ENCODE results near the gene ZNF385B.

ZNF385B gene

DNA sequence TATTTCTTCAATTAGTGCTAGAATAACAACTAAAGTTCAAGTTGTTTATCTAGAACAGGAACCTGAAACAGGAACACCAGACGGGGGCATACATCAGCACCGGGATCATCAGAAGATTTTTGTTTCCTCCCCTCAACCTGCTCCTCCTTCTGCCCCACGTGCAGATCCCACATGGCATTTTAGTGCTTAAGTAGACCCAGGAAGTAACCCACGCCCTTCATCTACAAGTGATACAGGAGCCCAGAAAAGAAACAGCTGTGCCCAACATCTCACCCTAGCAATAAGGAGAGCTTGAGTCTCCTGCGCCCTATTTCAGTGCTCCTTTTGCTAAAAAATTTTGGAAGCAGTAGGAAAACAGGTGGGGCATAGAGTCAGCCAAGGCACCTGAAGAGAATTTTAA, 5.2 kb downstream of the ZNF385B start:
- DNase-seq (ENCODE audit: low read depth in 1 of 2, low spot score in 1 of 2) = no peak

GRCh38 chr2:179855673-179856072, 5.7 kb downstream of the ZNF385B start:
- no peak for DNase-seq (ENCODE audit: low read depth in 1 of 2, low spot score in 1 of 2)

DNA sequence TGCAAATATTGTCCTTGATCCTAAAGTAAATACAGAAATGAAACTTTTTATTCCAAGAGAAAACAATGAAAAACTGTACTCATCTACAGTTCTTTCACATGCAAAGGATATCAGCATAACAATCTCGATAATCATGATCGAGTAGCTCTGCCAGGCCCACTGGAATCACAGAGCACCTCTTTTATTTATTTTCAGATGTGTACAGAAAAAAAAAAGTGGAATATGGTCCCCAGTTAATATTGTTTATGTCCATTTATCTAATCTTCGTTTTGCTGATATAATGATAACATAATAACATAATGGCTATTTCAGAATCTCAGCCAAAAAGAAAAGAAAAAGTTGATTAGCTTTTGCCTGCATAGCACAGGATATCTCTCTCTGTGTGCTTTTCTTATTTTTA, 6.5 kb downstream of the ZNF385B start:
- no peak for DNase-seq (ENCODE audit: low read depth in 1 of 2, low spot score in 1 of 2)

DNA sequence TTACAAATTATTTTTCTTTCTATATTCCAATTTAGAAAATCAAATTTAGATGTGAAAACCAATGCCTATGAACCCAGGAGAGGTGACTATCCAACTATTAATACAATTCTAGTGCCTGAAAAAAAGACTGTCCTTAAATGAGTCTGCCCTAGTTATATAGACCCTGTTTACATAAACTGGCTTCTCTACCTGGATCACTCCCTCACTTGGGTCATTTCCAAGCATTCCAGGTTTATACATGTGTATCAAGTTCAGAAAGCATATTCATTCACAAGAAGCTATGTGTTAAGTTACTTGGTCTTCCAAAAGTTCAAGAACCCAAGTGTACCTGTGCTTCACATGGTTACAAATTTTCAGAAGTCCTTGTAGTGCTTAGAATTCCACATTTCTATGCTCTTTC, 8.3 kb downstream of the ZNF385B start:
- no peak for DNase-seq (ENCODE audit: low read depth in 1 of 2, low spot score in 1 of 2)

GRCh38 chr2:179850188-179850587, 11.2 kb downstream of the ZNF385B start:
- DNase-seq (ENCODE audit: low read depth in 1 of 2, low spot score in 1 of 2) = no peak

GRCh38 chr2:179849719-179850118, 11.7 kb downstream of the ZNF385B start:
- no peak for DNase-seq (ENCODE audit: low read depth in 1 of 2, low spot score in 1 of 2)

- no peak for DNase-seq (ENCODE audit: low read depth in 1 of 2, low spot score in 1 of 2)
These were observed 17.9 kb downstream of the ZNF385B start for GRCh38 chr2:179843541-179843940.

GRCh38 chr2:179842498-179843153, 18.8 kb downstream of the ZNF385B start:
- no peak for DNase-seq (ENCODE audit: low read depth in 1 of 2, low spot score in 1 of 2)

GRCh38 chr2:179840840-179841239, 20.6 kb downstream of the ZNF385B start:
- no peak for DNase-seq (ENCODE audit: low read depth in 1 of 2, low spot score in 1 of 2)

DNA sequence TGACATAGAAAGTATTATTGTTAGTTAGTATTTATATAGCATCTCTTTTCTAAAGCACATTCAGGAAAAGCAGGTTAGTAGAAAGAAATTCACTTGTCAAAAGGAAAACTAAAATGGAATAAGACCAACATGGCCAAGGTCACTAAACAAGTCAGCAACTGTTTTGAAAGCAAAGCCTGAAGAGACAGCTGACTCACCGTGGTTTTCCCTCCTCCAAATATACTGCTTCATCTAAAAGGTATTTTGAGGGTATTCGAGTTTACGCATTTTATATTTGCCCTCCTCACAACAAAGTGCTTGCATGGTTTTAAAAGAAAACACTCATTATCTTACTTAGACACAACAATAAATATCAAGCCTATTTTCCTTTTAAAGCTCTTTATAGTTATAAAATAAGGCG, 24.0 kb downstream of the ZNF385B start:
- DNase-seq (ENCODE audit: low read depth in 1 of 2, low spot score in 1 of 2) = no peak

- DNase-seq (ENCODE audit: low read depth in 1 of 2, low spot score in 1 of 2) = no peak
These were observed 31.2 kb downstream of the ZNF385B start for GRCh38 chr2:179830043-179830787.

- DNase-seq (ENCODE audit: low read depth in 1 of 2, low spot score in 1 of 2) = no peak
These were observed 35.1 kb downstream of the ZNF385B start for GRCh38 chr2:179826297-179826696.

DNA sequence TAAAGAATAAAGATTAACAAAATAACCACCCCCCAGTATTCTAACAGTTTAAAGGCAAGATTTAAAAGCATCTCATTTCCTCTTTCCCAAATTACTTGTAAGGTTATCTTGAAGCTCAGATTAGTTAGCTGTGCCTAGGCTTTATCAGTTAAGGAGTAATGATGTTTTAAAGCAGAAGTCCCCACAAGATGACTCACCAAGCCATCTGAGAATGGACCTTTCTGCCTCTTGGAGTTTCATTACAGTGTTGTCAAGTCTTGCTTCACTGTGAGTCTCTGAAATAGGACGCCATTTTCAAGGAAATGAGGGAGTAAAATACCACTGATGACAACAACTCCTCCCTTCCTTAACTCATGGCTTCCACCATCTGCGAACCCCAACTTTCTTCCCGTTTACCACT, 35.9 kb downstream of the ZNF385B start:
- no peak for DNase-seq (ENCODE audit: low read depth in 1 of 2, low spot score in 1 of 2)

DNA sequence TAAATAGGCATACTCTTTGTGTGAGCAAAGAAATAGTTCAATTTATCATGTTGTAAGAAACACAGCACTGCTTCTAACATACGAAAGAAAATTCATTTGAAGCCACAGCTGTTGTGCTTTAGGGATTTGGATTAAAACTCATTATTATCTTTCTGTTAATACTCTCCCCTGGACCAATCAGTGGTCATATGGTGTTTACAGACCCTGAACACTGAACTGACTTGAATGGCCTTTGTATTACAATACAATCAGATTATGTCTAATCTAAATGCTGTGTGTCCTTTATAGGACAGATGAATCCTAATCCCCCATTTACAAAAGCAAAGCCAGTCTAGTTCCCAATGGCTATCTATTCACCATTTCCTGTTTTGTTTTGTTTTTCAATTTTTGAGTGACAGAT, 36.5 kb downstream of the ZNF385B start:
- no peak for DNase-seq (ENCODE audit: low read depth in 1 of 2, low spot score in 1 of 2)

GRCh38 chr2:179822540-179822939, 38.9 kb downstream of the ZNF385B start:
- DNase-seq (ENCODE audit: low read depth in 1 of 2, low spot score in 1 of 2) = no peak

DNA sequence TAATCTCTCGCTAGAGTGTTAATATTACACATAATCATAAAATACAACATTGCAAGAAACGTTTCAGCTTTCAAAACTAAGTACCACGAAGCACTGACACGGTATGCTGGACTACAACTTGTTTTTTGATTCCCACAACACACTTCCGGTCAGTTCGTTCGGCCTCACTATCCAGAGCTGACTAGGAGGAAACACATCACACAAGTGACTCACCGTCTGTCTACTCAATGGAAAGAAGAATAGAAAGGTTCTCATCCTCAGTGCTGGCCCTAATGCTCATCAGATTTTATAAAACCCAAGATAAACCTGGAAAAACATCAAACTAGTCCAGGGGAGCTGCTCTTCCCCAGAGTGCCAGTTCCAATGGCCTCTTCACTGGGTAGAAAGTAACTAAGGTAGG, 42.9 kb downstream of the ZNF385B start:
- no peak for DNase-seq (ENCODE audit: low read depth in 1 of 2, low spot score in 1 of 2)

DNA sequence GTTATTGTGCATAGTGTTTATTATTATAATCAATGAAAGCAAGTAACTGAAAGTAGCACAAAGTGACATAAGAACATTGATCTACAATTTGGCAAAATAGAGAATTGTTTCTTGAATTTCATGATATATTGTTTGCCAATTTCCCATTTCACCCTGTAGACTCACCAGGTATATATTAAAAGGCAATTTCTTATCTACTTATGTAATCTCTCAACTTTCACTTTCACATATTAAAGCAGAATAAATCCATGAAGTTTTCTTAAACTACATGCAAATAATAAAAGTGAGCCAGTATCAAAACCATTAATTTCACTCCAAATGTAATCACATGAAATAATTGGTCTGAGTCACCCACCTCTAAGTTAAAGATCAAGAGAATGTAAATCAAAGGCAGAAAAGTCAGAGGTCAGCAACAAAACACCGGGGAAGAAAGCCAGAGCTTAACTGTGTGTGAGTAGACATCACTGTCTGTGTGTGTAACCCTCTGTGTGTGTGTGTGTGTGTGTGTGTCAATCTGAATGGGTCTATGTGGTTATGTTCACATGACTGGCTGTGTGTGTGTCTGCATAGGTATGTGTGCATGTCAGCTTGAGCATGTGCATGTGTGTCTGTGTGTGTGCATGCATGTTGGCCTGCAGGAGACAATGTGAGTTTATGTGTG, 44.1 kb downstream of the ZNF385B start:
- DNase-seq (ENCODE audit: low read depth in 1 of 2, low spot score in 1 of 2) = no peak

DNA sequence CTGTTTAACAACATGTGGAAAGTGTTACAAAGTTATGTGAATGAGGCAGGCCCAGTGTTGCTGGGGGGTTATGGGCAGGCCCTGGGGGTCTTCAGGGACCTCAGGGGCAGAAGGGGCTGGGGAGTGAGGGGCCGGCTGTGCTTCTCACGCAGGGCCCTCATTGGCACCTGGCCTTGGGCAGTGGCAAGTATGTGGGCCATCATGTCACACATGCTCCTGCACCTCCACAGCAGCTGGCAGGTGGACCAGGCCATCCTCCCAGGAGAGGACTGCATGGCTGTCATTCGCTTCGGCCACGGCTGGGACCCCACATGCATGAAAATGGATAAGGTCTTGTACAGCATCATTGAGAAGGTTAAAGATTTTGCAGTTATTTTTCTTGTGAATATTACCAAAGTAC, 47.4 kb downstream of the ZNF385B start:
- no peak for DNase-seq (ENCODE audit: low read depth in 1 of 2, low spot score in 1 of 2)

GRCh38 chr2:179812501-179812900, 48.9 kb downstream of the ZNF385B start:
- no peak for DNase-seq (ENCODE audit: low read depth in 1 of 2, low spot score in 1 of 2)

GRCh38 chr2:179811042-179811441, 50.4 kb downstream of the ZNF385B start:
- no peak for DNase-seq (ENCODE audit: low read depth in 1 of 2, low spot score in 1 of 2)

GRCh38 chr2:179809606-179810005, 51.8 kb downstream of the ZNF385B start:
- DNase-seq (ENCODE audit: low read depth in 1 of 2, low spot score in 1 of 2) = no peak

DNA sequence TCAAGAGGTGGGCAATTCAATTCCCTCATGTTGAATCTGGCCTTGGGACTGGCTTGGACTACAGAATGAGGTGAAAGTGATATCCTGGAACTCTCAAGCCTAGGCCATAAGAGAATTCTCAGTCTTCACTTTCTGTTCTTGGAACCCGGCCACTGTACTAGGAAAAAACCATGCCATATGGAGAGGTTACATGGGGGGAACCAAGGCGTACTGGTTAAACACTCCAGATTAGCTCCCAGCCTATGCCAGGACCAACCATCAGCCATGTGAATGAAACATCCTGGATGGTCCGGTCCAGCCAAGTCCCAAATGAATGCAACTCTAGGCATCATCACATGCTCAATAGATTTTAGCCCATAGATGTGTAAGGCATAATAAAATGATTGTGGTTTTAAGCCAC, 56.4 kb downstream of the ZNF385B start:
- DNase-seq (ENCODE audit: low read depth in 1 of 2, low spot score in 1 of 2) = no peak
